Prostate gland (tissue), 2 donors: ENCODE results near the gene ZNF518A.

Experiments
- POLR2A ChIP-seq: fragments of 450-650 bp; IDR thresholded peaks from one replicate; pipeline ENCODE4 v1.6.1; 2016; ENCODE audit warnings: antibody characterized with exemption, mild to moderate bottlenecking
- TF ChIP-seq, protein P1 (sequence below), 4 experiments: fragments of 200-600 bp in 2 of 4; fragments of 450-650 bp in 2 of 4; sonication (generic) in 2 of 4; IDR thresholded peaks; 1 replicate in 3 of 4; 2 replicates in 1 of 4; pipeline ENCODE4 v1.5.1; 2016 to 2019; ENCODE audit warnings: antibody characterized with exemption in 4 of 4, mild to moderate bottlenecking in 2 of 4, moderate library complexity in 2 of 4

DNA sequence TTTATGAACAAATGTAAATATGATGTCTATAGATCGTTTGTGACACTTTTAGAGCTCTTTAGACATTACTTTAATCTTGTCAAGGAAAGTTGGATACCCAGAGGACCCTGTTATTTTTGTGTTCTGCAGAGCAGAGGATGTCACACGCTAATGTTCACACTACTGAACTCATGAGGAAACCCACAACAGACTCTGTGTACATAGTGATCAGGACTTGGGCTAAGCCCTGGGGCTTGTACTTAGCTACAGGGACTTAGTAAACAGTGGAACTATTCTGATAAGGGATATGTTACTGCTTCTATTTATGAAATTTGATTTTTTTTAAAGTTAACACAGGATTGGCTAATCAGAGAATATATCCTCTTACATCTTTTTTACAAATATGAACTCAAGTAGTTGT lies 36.1 kb upstream of the ZNF518A start:
- TF ChIP-seq, protein P1, sequence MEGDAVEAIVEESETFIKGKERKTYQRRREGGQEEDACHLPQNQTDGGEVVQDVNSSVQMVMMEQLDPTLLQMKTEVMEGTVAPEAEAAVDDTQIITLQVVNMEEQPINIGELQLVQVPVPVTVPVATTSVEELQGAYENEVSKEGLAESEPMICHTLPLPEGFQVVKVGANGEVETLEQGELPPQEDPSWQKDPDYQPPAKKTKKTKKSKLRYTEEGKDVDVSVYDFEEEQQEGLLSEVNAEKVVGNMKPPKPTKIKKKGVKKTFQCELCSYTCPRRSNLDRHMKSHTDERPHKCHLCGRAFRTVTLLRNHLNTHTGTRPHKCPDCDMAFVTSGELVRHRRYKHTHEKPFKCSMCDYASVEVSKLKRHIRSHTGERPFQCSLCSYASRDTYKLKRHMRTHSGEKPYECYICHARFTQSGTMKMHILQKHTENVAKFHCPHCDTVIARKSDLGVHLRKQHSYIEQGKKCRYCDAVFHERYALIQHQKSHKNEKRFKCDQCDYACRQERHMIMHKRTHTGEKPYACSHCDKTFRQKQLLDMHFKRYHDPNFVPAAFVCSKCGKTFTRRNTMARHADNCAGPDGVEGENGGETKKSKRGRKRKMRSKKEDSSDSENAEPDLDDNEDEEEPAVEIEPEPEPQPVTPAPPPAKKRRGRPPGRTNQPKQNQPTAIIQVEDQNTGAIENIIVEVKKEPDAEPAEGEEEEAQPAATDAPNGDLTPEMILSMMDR (IDR thresholded peaks at IDR 0.05): no peak
- no peak for TF ChIP-seq POLR2A
